HUDEP-2 (cell line): ENCODE measurements around the gene TIMM23B.
"Not testable (repeated sequence)": the region's sequence is repeated elsewhere in the genome, so short reads cannot be mapped to it uniquely, and the experiment has no call there.

Source experiments
- DNase-seq, 76 experiments: peaks; one replicate each; lab custom pipeline; 2025; ENCODE audit not compliant: unreplicated experiment in 76 of 76; lab: John Stamatoyannopoulos, UW

TIMM23B gene

GRCh38 chr10:49972094-49972493 is 30.2 kb downstream of the TIMM23B start:
- DNase-seq, result not testable (repeated sequence)

GRCh38 chr10:49977756-49978155 is 35.9 kb downstream of the TIMM23B start:
- DNase-seq, result not testable (repeated sequence)

GRCh38 chr10:49987207-49987606 is 45.4 kb downstream of the TIMM23B start:
- DNase-seq, result not testable (repeated sequence)

- not testable (repeated sequence) for DNase-seq
Measured at GRCh38 chr10:49988376-49988775, 46.5 kb downstream of the TIMM23B start, which contains the start of gene AGAP6. TSS of gene AGAP6 (plus strand) at chr10:49988406. CDS start at chr10:49988716, 310 bp downstream.

GRCh38 chr10:49995321-49995720 is 53.5 kb downstream of the TIMM23B start:
- not testable (repeated sequence) for DNase-seq

- DNase-seq, result not testable (repeated sequence)
Measured at GRCh38 chr10:50014024-50014423, 72.2 kb downstream of the TIMM23B start.

GRCh38 chr10:50015596-50016220 is 73.9 kb downstream of the TIMM23B start:
- DNase-seq, result not testable (repeated sequence)

GRCh38 chr10:50016926-50017325 is 75.1 kb downstream of the TIMM23B start:
- DNase-seq, result not testable (repeated sequence)

- not testable (repeated sequence) for DNase-seq
Measured at GRCh38 chr10:50017646-50018045, 75.8 kb downstream of the TIMM23B start.

- not testable (repeated sequence) for DNase-seq
Measured at GRCh38 chr10:50019279-50019678, 77.4 kb downstream of the TIMM23B start.

GRCh38 chr10:50020451-50021024 is 78.7 kb downstream of the TIMM23B start:
- DNase-seq, result not testable (repeated sequence)

- no peak for DNase-seq
Measured at GRCh38 chr10:50021646-50022045, 79.8 kb downstream of the TIMM23B start.
